NCI-H2196 treated with DMSO at 0.1 percent for 48 hours (cell line): ENCODE data around the gene ELMO1.

ENCODE experiments used
- DNase-seq: peaks from one replicate; lab custom pipeline; 2025; ENCODE audit not compliant: unreplicated experiment; lab: John Stamatoyannopoulos, UW

ELMO1 gene

DNA sequence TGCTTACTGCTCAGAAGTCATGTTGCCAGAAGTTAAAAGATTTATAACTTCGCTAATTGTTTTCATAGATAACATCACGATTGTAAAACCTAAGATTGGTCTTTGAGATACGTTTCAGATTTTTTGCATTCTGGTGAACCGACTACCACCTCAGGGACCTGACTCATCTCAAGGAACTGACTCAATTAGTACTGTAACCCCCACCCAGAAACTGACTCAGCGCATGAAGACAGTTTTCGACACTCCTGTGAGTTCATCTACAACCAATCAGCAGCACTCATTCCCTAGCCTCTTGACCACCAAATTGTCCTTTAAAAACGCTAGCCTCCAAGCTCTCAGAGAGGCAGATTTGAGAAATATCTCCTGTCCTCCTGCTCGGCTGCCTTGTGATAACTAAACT is 72.3 kb downstream of the ELMO1 start:
- no peak for DNase-seq

DNA sequence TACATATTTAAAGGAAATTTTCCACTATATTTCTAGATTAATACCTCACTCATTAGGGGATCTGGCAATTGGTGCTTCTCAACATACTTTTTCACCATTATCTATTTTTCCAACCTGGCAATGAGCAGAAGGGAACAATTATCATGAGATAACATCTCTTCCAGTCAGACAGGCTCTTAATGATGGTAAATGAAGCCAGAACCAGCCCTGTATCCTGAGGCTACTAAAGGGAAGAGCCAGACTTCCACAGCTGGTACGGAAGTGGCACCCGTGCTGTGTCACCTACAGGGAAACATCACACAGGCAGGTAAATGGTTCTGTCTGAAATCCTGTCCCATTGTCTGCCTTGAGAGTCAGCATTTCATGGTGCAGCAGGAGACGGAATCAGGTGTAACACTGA is 75.9 kb downstream of the ELMO1 start:
- no peak for DNase-seq

GRCh38 chr7:37371755-37372154 is 76.9 kb downstream of the ELMO1 start:
- DNase-seq: no peak

- no peak for DNase-seq
These were observed 78.8 kb downstream of the ELMO1 start for GRCh38 chr7:37369906-37370305.

DNA sequence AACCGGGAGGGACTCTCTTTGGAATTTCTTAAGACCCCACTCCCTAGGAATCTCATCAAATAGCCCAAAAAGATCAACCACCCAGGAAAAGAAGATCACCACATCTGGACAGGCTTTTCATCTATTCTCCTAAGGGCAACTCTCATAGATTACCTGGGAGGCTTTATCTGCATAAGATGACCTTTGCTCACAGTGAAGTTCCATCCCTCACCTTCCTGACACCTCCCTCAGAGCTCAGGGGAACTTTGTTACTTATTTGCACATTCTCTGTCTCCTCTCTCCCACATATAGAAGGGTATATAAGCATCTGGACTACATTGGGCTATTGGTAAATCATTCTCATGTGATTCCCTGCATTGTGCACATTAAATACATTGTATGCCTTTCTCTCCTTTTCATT is 80.1 kb downstream of the ELMO1 start:
- DNase-seq: no peak

DNA sequence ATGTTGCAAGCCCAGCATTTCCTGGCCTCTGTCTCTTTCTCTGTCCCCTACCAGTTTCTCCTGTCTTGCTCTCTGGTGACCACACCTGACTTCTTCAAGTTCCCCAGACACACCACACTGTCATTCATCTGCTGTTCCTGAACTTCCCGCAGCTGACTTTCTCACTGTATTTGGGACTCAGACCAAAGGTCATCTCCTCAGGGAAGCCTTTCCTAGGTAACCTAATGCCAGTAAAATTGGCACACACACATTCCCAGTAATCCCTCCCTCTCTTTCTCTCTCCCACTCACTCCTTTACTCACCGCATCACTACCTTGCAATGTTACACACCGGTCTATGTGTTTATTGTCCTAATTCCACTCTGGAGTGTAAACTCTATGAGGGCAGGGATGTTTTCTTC is 81.7 kb downstream of the ELMO1 start:
- DNase-seq: no peak

- no peak for DNase-seq
These were observed 82.2 kb downstream of the ELMO1 start for GRCh38 chr7:37366445-37366844.

DNA sequence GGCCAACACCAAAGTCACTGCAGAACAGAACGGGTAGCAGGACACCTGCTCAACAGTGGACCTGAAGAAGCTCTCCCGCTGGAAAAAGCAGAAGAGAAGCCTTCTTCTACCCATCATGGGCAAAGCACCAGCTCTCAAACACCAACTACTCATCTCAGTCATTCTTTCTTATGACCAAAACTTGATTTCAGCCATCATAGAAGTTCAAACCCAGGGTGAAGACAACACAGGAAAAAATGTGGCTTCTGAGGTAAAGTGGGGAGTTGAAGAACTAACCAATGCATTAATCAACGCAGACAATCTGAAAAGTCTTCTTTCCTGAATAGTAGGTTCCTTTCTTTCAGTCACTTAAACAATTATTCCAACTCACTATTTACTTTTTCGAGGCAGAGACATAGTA is 83.3 kb downstream of the ELMO1 start:
- DNase-seq: no peak

DNA sequence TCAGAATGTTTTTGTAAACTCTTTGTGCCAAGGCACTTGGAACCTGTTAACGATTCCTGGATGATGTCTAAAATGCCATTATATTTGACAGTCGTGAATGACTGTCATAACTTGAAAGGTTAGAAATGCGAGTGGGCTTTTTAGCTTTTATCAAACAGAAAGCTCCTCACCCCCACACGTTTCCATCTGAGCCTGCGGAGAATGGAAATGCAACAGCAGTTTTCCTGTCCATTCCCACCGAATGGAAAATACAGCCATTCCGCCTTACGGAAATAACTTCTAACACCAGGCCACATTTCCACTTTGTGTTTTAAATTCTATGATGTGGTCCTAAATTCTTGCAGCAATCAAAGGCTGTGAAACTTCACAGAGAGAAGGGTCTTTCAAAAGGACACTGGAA is 83.8 kb downstream of the ELMO1 start:
- DNase-seq: no peak

GRCh38 chr7:37363536-37364491 is 84.8 kb downstream of the ELMO1 start:
- DNase-seq: no peak

DNA sequence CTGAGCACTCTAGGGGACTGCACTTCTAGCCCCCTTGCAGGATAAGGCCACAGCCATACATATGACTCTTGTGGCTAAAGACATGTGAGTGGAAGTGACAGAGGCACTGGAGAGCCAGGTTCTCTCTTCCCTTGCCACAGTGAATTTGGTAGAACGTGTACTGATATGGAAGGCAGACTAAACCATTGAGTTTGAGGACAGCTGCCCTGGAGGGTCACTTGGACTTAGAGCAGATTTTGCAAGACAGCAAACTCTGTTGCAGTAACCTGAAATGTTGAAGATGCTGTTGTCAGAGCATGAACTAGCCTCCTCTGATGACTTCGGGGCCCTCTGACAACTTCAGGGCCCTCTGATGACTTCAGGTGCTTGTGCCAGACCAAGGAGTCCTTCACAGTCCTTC is 85.9 kb downstream of the ELMO1 start:
- no peak for DNase-seq

GRCh38 chr7:37360484-37360883 is 88.2 kb downstream of the ELMO1 start:
- no peak for DNase-seq

GRCh38 chr7:37359662-37360444 is 88.8 kb downstream of the ELMO1 start:
- DNase-seq: no peak

- no peak for DNase-seq
These were observed 89.5 kb downstream of the ELMO1 start for GRCh38 chr7:37359180-37359579.

GRCh38 chr7:37357637-37357996 is 91.0 kb downstream of the ELMO1 start:
- no peak for DNase-seq

GRCh38 chr7:37356911-37357636 is 91.6 kb downstream of the ELMO1 start:
- no peak for DNase-seq

GRCh38 chr7:37354656-37355131 is 94.0 kb downstream of the ELMO1 start:
- no peak for DNase-seq

DNA sequence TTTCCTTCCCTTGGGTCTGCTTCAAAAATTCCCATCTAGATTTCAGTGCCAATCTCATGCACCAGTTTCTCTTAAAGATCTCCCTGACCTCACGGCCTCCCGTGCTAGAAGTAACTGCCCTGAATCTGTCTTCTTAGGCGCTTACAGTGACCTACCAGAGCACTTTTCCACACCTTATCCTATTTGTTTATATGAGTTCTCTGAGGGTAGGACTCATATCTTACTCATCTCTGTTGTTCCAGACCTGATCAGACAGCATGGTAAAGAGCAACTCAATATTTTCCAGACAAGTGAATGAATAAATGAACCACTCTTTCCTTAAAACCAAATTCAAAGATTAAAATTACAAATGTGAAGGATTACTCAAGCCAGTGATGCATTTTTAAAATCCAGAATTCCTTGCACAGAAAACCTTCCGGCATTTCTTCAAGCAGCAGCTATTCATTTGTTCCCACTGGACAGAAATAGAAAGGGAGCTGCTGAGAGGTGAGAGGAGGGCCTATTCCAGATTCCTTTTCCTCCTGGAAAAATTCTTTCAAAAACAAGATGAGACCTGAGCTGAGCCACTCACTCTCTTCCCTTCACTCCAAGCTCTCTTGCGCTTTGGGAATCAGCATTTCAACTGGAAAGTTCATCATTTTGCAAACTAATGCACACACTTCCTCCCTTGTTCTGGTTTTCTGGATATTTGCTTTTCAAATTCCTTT is 94.6 kb downstream of the ELMO1 start:
- no peak for DNase-seq

GRCh38 chr7:37352974-37353948 is 95.4 kb downstream of the ELMO1 start:
- DNase-seq: no peak
